Measurements from ENCODE around the gene CCT6A. TPM values are rescaled to one million over a fixed set of nuclear protein-coding genes. Genes with fewer than 3 reads are reported as not detected.
"Not testable (repeated sequence)": the region's sequence is repeated elsewhere in the genome, so short reads cannot be mapped to it uniquely, and the experiment has no call there.

The CCT6A gene
- total RNA-seq, 2 experiments from 2014 or later = 343 to 345 TPM

DNA sequence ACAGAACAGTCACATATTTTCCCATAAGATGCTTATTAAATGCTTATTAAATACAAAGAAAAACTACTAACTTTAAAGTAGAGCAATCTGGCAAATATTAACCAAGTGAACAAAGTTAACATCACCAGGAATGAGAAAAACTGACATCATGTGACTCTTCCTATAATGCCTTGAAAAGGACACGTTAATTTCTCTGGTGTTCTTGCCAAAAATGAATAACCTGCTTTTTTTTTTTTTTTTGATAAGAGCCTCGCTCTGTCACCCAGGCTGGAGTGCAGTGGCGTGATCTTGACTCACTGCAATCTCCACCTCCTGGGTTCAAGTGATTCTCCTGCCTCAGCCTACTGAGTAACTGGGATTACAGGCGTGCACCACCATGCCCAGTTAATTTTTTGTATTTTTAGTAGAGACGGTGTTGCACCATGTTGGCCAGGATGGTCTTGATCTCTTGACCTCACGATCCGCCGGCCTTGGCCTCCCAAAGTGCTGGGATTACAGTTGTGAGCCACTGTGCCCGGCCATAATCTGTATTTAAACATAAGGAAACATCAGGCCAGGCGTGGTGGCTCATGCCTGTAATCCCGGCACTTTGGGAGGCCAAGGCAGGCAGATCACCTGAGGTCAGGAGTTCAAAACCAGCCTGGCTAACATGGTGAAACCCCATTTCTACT lies 4.0 kb upstream of the CCT6A start:
- POLR2A ChIA-PET, CTCF ChIA-PET: not testable (repeated sequence)

- POLR2A ChIA-PET = no interaction called here
- CTCF ChIA-PET = no interaction called here
Observed at GRCh38 chr7:56048245-56048644, 3.3 kb upstream of the CCT6A start.

DNA sequence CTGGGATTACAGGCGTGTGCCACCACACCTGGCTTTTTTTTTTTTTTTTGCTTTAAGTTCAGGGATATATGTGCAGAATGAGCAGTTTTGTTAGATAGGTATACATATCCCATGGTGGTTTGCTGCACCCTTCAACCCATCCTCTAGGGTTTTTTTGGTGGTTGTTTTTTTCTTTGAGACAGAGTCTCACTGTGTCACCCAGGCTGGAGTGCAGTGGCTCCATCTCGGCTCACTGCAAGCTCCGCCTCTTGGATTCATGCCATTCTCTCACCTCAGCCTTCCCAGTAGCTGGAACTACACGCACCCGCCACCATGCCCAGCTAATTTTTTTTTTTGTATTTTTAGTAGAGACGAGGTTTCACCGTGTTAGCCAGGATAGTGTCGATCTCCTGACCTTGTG lies 2.8 kb upstream of the CCT6A start:
- CTCF ChIA-PET, POLR2A ChIA-PET: not testable (repeated sequence)

- POLR2A ChIA-PET = interaction anchor here (0.9 to 1.9 kb wide), 8 partner anchors 8 to 55 kb away, joined by 3 to 24 read pairs (median 4); partner anchors contain the start of genes CHCHD2 and SUMF2
- CTCF ChIA-PET = interaction anchor here (0.6 to 1.2 kb wide), 4 partner anchors 10 to 17 kb away, joined by 3 to 4 read pairs (median 3); partner anchors contain the start of gene SUMF2
Observed at GRCh38 chr7:56051053-56051338, 569 bp upstream of the CCT6A start.

DNA sequence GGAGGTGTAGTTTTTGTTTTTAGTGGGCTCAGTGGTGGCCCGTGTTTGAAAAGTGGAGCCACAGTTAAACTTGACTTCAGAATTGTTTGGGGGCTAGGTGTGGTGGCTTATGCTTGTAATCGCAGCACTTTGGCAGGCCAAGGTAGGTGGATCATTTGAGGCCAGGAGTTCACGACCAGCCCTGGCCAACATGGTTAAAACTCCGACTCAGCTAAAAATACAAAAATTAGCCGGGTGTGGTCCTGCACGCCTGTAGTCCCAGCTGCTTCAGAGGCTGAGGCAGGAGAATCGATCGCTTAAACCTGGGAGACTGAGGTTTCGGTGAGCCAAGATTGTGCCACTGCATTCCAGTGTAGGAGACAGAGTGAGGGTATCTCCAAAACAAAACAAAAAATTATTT lies 1.8 kb downstream of the CCT6A start:
- CTCF ChIA-PET = interaction anchor here (0.6 kb wide), 1 partner anchor 105 kb away, joined by 3 read pairs; no protein-coding TSS in a partner anchor
- POLR2A ChIA-PET = no interaction called here

DNA sequence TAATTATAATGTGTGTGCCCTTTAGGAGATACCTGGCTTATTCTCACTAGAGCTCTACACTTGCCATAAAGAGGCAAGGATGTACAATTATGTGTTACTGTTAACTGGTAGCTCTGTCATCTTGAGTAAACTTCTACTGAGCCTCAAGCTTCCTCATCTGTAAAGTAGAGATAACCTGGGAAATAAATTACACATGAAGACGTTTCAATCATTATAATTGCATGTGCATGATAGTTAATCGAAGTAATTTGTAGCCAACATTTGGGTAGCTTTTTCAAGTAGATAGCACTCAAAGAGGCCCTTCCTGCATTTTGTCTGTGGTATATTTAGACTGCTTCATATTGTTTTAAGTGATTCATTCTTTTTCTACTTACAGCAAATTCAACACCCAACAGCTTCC lies 2.4 kb downstream of the CCT6A start:
- ChIA-PET POLR2A (no interaction called here), CTCF (interaction anchor here (0.6 kb wide), 1 partner anchor 105 kb away, joined by 3 read pairs; no protein-coding TSS in a partner anchor)

- CTCF ChIA-PET = no interaction called here
- POLR2A ChIA-PET = interaction anchor here (0.8 to 1.2 kb wide), 2 partner anchors 11 kb away, joined by 3 to 4 read pairs; partner anchors contain the start of genes CCT6A and PSPH
Observed at GRCh38 chr7:56062382-56062781, 10.8 kb downstream of the CCT6A start.

DNA sequence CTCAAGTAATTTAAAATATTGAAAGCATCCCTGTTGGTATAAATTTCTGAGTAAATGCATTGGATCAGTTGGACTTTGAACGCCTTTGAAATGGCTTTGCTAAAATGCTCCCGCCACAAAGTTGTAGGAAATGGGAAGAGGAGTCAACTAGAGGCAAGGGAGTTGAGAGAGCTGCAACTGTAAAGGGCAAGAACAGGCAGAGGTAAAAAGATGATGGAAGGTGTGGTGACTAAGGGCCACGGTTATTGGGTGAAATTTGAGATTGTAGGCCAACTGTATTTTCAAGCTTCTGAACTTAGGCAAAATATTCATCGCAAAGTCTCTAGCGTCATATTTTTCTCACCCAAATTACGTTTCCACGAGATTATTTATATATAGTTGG lies 11.9 kb downstream of the CCT6A start:
- CTCF ChIA-PET = no interaction called here
- POLR2A ChIA-PET = no interaction called here

GRCh38 chr7:56063882-56064625 lies 12.5 kb downstream of the CCT6A start, which contains the start of gene SUMF2:
Gene SUMF2, plus strand, starts transcription at chr7:56064286. Its CDS starts 26 bp downstream, at chr7:56064312.
- POLR2A ChIA-PET = interaction anchor here (0.7 to 2.1 kb wide), 9 partner anchors 8 to 698 kb away, joined by 3 to 24 read pairs (median 4); partner anchors contain the start of genes CCT6A, CHCHD2, NIPSNAP2 and PSPH
- CTCF ChIA-PET = interaction anchor here (0.6 to 2.0 kb wide), 5 partner anchors 11 to 100 kb away, joined by 3 to 8 read pairs (median 4); partner anchors contain the start of genes CCT6A, NIPSNAP2 and PSPH

DNA sequence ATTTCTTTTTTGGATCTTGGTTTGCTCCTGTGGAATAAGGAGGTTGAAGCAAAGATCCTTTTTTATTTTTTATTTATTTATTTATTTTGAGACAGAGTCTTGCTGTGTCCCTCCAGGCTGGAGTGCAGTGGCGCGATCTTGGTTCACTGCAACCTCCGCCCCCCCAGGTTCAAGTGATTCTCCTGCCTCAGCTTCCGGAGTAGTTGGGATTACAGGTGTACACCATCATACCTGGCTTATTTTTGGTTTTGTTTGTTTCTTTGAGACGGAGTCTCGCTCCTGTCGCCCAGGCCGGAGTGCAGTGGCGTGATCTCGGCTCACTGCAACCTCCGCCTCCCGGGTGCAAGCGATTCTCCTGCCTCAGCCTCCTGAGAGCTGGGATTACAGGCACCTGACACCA lies 14.8 kb downstream of the CCT6A start:
- POLR2A ChIA-PET = not testable (repeated sequence)
- CTCF ChIA-PET = interaction anchor here (1.3 to 2.0 kb wide), 2 partner anchors 8 to 102 kb away, joined by 4 to 8 read pairs; partner anchors contain the start of gene NIPSNAP2

DNA sequence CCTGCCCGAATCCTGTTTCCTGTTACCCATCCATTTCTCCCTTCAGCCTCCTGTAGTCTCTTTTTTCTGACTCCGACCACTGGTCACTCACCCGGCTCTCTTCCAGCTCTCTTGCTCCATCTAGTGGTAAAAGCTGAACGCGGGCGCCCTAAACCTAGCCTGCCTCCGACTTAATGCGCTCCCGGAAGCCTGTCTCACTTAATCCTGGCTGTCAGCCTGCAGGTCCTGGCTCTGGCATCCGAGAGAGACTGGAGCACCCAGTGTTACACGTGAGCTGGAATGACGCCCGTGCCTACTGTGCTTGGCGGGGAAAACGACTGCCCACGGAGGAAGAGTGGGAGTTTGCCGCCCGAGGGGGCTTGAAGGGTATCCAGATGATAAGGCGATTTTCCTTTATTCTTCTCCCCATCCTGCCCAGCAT lies 22.8 kb downstream of the CCT6A start:
- CTCF ChIA-PET = interaction anchor here (0.7 to 3.0 kb wide), 11 partner anchors 8 to 432 kb away, joined by 3 to 16 read pairs (median 5); partner anchors contain the start of gene PHKG1
- POLR2A ChIA-PET = interaction anchor here (0.6 to 1.3 kb wide), 3 partner anchors 23 to 74 kb away, joined by 3 to 5 read pairs (median 4); partner anchors contain the start of gene PSPH

DNA sequence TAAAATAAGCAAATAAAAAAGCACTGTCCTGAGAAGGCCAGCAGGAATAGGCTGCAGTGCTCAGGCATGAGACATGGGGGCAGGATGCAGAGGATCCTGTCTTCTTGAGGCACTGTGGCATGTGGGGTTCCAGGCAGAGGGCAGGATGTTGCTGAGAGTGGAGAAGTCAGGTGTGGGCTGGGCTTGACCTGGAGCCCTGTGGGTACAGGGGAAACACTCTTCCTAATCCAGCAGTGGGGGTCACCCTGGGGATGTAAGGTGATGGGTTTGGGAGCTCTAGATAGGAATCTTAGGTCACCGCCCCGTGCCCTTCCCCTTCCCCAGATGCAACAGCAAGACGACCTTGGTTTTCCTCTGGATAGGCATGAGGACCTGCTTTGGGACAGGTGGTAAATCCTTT lies 26.1 kb downstream of the CCT6A start:
- ChIA-PET CTCF (no interaction called here), POLR2A (no interaction called here)

DNA sequence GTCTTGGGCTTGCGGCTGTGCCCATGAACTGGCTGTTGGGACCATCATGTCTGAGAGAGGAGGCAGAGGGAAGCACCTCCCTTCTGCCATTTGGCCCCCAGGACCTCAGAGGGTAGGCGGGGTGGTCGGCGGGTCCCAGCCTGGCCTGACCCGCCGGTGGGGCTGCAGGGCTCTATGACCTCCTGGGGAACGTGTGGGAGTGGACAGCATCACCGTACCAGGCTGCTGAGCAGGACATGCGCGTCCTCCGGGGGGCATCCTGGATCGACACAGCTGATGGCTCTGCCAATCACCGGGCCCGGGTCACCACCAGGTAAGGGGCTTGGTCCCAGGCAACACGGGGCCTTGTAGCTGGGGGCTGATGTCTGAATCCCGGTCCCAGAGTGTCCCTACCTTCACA lies 26.6 kb downstream of the CCT6A start:
- ChIA-PET CTCF (no interaction called here), POLR2A (no interaction called here)

DNA sequence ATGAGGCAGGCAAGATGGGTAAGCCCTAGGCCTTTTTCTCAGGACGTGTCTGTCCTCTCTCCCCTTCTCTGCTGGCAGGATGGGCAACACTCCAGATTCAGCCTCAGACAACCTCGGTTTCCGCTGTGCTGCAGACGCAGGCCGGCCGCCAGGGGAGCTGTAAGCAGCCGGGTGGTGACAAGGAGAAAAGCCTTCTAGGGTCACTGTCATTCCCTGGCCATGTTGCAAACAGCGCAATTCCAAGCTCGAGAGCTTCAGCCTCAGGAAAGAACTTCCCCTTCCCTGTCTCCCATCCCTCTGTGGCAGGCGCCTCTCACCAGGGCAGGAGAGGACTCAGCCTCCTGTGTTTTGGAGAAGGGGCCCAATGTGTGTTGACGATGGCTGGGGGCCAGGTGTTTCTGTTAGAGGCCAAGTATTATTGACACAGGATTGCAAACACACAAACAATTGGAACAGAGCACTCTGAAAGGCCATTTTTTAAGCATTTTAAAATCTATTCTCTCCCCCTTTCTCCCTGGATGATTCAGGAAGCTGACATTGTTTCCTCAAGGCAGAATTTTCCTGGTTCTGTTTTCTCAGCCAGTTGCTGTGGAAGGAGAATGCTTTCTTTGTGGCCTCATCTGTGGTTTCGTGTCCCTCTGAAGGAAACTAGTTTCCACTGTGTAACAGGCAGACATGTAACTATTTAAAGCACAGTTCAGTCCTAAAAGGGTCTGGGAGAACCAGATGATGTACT lies 28.1 kb downstream of the CCT6A start:
- ChIA-PET CTCF (no interaction called here), POLR2A (no interaction called here)

- CTCF ChIA-PET, POLR2A ChIA-PET: not testable (repeated sequence)
Observed at GRCh38 chr7:56080726-56081435, 29.3 kb downstream of the CCT6A start.

DNA sequence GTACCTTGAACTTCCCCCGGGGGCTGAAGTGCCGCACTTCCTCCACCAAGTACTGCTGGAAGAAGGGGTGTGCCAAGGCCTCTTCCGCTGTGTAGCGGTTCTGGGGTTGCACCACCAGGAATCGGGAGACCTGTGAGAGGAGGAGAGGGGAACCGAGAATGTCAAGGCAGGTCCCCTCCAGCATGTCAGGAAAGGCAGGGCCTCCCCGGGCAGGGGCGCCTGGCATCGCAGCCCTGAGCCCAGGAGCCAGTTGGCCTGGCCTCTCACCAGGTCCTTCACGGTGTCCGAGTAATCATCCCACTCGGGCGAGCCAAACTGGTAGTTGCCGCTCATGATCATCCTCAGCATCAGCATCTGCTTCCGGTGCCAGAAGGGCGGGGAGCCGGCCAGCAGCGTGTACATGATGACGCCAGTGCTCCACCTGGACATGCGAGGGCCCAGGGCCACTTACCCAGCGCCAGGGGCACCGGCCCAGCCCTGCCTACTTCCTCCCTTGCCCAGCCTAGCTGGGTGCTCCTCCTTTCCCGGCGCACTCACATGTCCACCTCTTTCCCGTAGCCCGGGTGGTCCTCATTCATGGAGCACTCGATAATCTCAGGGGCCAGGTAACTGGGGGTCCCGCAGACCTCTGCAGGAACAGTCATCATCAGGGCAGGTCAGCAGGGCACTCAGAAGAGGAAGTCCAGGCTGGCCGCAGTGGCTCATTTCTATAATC lies 30.2 kb downstream of the CCT6A start:
- CTCF ChIA-PET = no interaction called here
- POLR2A ChIA-PET = no interaction called here

- CTCF ChIA-PET = interaction anchor here (1.2 kb wide), 1 partner anchor 8 kb away, joined by 4 read pairs; no protein-coding TSS in a partner anchor
- POLR2A ChIA-PET = no interaction called here
Observed at GRCh38 chr7:56083150-56083785, 31.7 kb downstream of the CCT6A start.

- POLR2A ChIA-PET = interaction anchor here (0.6 kb wide), 1 partner anchor 20 kb away, joined by 3 read pairs; the partner anchor contains the start of gene CHCHD2
Observed at GRCh38 chr7:56086761-56087160, 35.2 kb downstream of the CCT6A start.

More at GRCh38 chr7:56086761-56087160, 35.2 kb downstream of the CCT6A start:
- CTCF ChIA-PET = no interaction called here

Data from activated CD8-positive, alpha-beta memory T cell treated with anti-CD3 and anti-CD28 coated beads for 36 hours (primary cell).